A673 (cell line): ENCODE data around the gene ERICH6B. TPM values are rescaled to one million over a fixed set of nuclear protein-coding genes. Genes with fewer than 3 reads are reported as not detected.

Experiments
- BruUV-seq: library from RNA; stranded (reverse); fragments of 400-500 nt; replicated peaks from 2 replicates; lab custom pipeline; 2021; lab: Mats Ljungman, UMichigan
- CTCF ChIA-PET: fragments of 300-600 bp; sonication (Branson Sonifier 250); formaldehyde crosslinking; loops from one replicate; lab custom pipeline; 2022; ENCODE audit warnings: antibody characterized with exemption; lab: Charles Lee
- POLR2A ChIA-PET: fragments of 300-600 bp; sonication (Branson Sonifier 250); formaldehyde crosslinking; loops from one replicate; lab custom pipeline; 2022; ENCODE audit warnings: antibody characterized with exemption; ENCODE audit not compliant: low non-redundant PET; lab: Charles Lee
- DNase-seq: peaks from one replicate; pipeline ENCODE4 v3.0.0-alpha.2; 2015; ENCODE audit warnings: low spot score
- H3K27ac ChIP-seq: fragments of 200-600 bp; sonication (generic); 2 replicates; pipeline ENCODE4 v1.5.1; 2016; ENCODE audit warnings: mixed run types, low read depth, mild to moderate bottlenecking, mixed read lengths, antibody characterized with exemption, low read length; ENCODE audit not compliant: poor library complexity, severe bottlenecking
- H3K27me3 ChIP-seq: fragments of 200-600 bp; sonication (generic); replicated peaks from 2 replicates; pipeline ENCODE4 v1.6.1; 2017; ENCODE audit warnings: mixed run types, low read depth, mild to moderate bottlenecking, mixed read lengths, antibody characterized with exemption, low read length; ENCODE audit not compliant: insufficient read depth, poor library complexity
- H3K36me3 ChIP-seq: fragments of 200-600 bp; sonication (generic); 2 replicates; pipeline ENCODE4 v1.6.1; 2016; ENCODE audit warnings: mixed run types, mild to moderate bottlenecking, mixed read lengths, antibody characterized with exemption, low read length; ENCODE audit not compliant: insufficient read depth, poor library complexity, severe bottlenecking
- H3K4me1 ChIP-seq: fragments of 200-600 bp; sonication (generic); 2 replicates; pipeline ENCODE4 v1.6.1; 2017; ENCODE audit warnings: mixed run types, mild to moderate bottlenecking, mixed read lengths, antibody characterized with exemption, low read length; ENCODE audit not compliant: insufficient read depth, poor library complexity, severe bottlenecking
- H3K4me3 ChIP-seq: fragments of 200-600 bp; sonication (generic); 2 replicates; pipeline ENCODE4 v1.5.1; 2016; ENCODE audit warnings: low read depth, mixed run types, mild to moderate bottlenecking, mixed read lengths, low read length; ENCODE audit not compliant: poor library complexity, severe bottlenecking
- H3K9me3 ChIP-seq: fragments of 200-600 bp; sonication (generic); 2 replicates; pipeline ENCODE4 v1.6.1; 2016; ENCODE audit warnings: mixed run types, low read depth, mild to moderate bottlenecking, mixed read lengths, antibody characterized with exemption, low read length; ENCODE audit not compliant: poor library complexity, severe bottlenecking
- EZH2 ChIP-seq: fragments of 200-600 bp; sonication (generic); IDR thresholded peaks from 2 replicates; pipeline ENCODE4 v1.6.1; 2017; ENCODE audit warnings: borderline replicate concordance, low read depth, mild to moderate bottlenecking, mixed read lengths, antibody characterized with exemption, low read length; ENCODE audit not compliant: poor library complexity, severe bottlenecking
- intact Hi-C: fragments of 100-400 bp; cut with micrococcal nuclease; formaldehyde crosslinking; loops from one replicate; pipeline ENCODE4 v1.10.0; 2022; ENCODE audit not compliant: unreplicated experiment
- total RNA-seq: library from RNA; stranded (reverse); gene quantifications from 2 replicates; pipeline ENCODE4 v1.2.3, GENCODE V29; 2021
- TF ChIP-seq, protein P1 (sequence below): fragments of 300-800, 200-600 bp; sonication (generic); conservative IDR thresholded peaks from 2 replicates; pipeline ENCODE4 v1.5.1; 2017; ENCODE audit warnings: low read depth, mild to moderate bottlenecking, antibody characterized with exemption, low read length, moderate library complexity, mixed read lengths

Gene ERICH6B
- total RNA-seq, 1 experiment from 2014 or later = not detected

DNA sequence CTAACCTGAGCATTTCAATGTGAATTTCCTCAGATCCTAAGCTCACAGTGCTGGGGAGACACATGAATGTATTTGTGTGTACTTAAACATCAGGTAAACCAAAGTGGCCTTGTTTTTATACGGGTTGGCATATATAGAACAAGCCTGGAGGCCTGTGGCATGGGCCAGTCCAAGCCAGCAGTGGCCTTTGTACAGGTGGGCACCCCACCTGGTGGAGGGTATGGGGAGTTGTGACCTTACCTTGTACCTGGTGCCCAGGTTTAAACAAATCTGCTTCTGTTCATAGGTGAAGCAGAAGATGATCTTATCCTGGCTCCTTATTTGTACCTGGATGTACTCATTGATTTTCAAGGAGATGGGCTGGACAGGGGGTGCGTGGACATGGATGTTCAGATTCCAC lies 71.0 kb downstream of the ERICH6B start:
- DNase-seq = no peak
- no peaks in the 10 kb centered on the region for H3K27me3 ChIP-seq
- ChIA-PET POLR2A (no interaction called here), CTCF (no interaction called here)
- H3K4me3 ChIP-seq = no peak overlapping the region
- no peaks in the 10 kb centered on the region for H3K4me1 ChIP-seq
- intact Hi-C loops = no loop called here
- H3K27ac ChIP-seq = no peak overlapping the region
- TF ChIP-seq, protein P1, sequence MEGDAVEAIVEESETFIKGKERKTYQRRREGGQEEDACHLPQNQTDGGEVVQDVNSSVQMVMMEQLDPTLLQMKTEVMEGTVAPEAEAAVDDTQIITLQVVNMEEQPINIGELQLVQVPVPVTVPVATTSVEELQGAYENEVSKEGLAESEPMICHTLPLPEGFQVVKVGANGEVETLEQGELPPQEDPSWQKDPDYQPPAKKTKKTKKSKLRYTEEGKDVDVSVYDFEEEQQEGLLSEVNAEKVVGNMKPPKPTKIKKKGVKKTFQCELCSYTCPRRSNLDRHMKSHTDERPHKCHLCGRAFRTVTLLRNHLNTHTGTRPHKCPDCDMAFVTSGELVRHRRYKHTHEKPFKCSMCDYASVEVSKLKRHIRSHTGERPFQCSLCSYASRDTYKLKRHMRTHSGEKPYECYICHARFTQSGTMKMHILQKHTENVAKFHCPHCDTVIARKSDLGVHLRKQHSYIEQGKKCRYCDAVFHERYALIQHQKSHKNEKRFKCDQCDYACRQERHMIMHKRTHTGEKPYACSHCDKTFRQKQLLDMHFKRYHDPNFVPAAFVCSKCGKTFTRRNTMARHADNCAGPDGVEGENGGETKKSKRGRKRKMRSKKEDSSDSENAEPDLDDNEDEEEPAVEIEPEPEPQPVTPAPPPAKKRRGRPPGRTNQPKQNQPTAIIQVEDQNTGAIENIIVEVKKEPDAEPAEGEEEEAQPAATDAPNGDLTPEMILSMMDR = no peak
- TF ChIP-seq EZH2 = no peak
- H3K9me3 ChIP-seq = no peaks in the 10 kb centered on the region
- no peaks in the 10 kb centered on the region for H3K36me3 ChIP-seq
- no TSS peak for BruUV-seq

DNA sequence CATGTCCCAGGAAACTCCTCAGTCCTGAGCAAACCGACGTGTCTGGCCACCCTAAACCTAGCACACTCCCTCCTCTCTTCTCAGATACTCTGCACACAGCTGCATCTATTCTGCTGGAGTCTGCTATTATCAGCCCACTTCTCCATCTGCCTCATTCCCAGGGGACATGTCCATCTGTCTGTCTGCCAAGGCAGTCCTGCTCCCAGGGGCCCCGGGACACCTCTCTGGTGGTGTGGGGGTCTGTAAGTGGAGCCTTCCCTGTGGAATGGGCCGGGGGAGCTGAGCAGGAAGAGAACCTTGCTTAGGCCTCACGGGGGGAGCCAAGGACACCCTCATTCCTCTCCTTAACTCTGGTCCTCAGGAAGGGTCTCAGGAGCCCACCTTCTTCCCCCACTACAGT lies 72.7 kb downstream of the ERICH6B start:
- ChIA-PET CTCF (no interaction called here), POLR2A (no interaction called here)
- Histone ChIP-seq H3K36me3 (no peaks in the 10 kb centered on the region), H3K27ac (no peak overlapping the region), H3K9me3 (no peaks in the 10 kb centered on the region), H3K4me1 (no peaks in the 10 kb centered on the region), H3K4me3 (no peak overlapping the region), H3K27me3 (no peaks in the 10 kb centered on the region)
- intact Hi-C loops = no loop called here
- TF ChIP-seq EZH2 = no peak
- TF ChIP-seq, protein P1 = no peak
- DNase-seq = no peak
- no TSS peak for BruUV-seq

DNA sequence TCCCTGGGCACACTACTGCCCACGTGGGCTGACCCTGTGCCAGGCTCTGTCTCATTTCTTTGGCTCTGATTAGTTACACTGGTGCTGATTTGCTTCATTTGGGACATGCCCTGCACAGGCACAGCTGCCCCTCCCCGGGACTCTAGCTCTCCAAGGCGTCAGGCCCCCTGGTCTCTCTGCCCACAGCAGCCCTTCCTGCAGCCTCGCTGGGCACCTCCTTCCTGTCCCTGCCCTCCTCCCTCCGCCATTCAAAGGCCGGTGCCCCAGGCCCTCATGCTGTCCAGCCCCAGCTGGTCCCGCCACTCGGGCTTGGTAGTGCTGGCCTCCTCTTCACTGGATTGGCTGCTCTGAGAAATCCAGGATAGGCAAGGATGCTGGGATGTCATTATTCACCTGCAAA lies 73.1 kb downstream of the ERICH6B start:
- H3K4me1 ChIP-seq = no peaks in the 10 kb centered on the region
- no peak overlapping the region for H3K27ac ChIP-seq
- H3K4me3 ChIP-seq = no peak overlapping the region
- no peak for DNase-seq
- BruUV-seq = no TSS peak
- TF ChIP-seq, protein P1 = no peak
- no peak for TF ChIP-seq EZH2
- intact Hi-C loops = no loop called here
- POLR2A ChIA-PET = no interaction called here
- H3K27me3 ChIP-seq = no peaks in the 10 kb centered on the region
- no peaks in the 10 kb centered on the region for H3K9me3 ChIP-seq
- no peaks in the 10 kb centered on the region for H3K36me3 ChIP-seq
- CTCF ChIA-PET = no interaction called here
